Activated CD8-positive, alpha-beta memory T cell treated with anti-CD3 and anti-CD28 coated beads for 48 hours (primary cell): ENCODE results near the gene CTSZ.
"Not testable (repeated sequence)": the region's sequence is repeated elsewhere in the genome, so short reads cannot be mapped to it uniquely, and the experiment has no call there.

ENCODE experiments used
- DNase-seq, 3 experiments: peaks; one replicate each; pipeline ENCODE4 v3.0.0-alpha.2; 2020; ENCODE audit warnings: low read depth in 2 of 3, low spot score in 2 of 3

Gene CTSZ

GRCh38 chr20:59006864-59007664 lies at the start of gene CTSZ:
Gene CTSZ (minus strand): TSS chr20:59007254. CDS start chr20:59007128, 126 bp downstream.
- DNase-seq, result peak in 1 of 3 experiments; percentile 29

- no peak for DNase-seq
Measured at GRCh38 chr20:59055302-59055701, 48.2 kb upstream of the CTSZ start.

- DNase-seq, result no peak
Measured at GRCh38 chr20:59051666-59052185, 44.7 kb upstream of the CTSZ start.

GRCh38 chr20:59050437-59050836 lies 43.4 kb upstream of the CTSZ start:
- no peak for DNase-seq

GRCh38 chr20:59048681-59049030 lies 41.6 kb upstream of the CTSZ start:
- DNase-seq, result no peak

GRCh38 chr20:59047938-59048680 lies 41.1 kb upstream of the CTSZ start:
- DNase-seq, result no peak

GRCh38 chr20:59046862-59047261 lies 39.8 kb upstream of the CTSZ start:
- no peak for DNase-seq

- no peak for DNase-seq
Measured at GRCh38 chr20:59044796-59045195, 37.7 kb upstream of the CTSZ start.

- no peak for DNase-seq
Measured at GRCh38 chr20:59044295-59044694, 37.2 kb upstream of the CTSZ start.

- no peak for DNase-seq
Measured at GRCh38 chr20:59043698-59044097, 36.6 kb upstream of the CTSZ start.

GRCh38 chr20:59042796-59043631 lies 36.0 kb upstream of the CTSZ start:
- peak; percentile 86 to 94 (median 88) for DNase-seq

GRCh38 chr20:59042151-59042795 lies 35.2 kb upstream of the CTSZ start, which contains the start of gene PRELID3B:
Gene PRELID3B (minus strand): TSS chr20:59042786. CDS start chr20:59042730, 56 bp downstream.
- no peak for DNase-seq

- DNase-seq, result not testable (repeated sequence)
Measured at GRCh38 chr20:59041487-59041886, 34.4 kb upstream of the CTSZ start.

- no peak for DNase-seq
Measured at GRCh38 chr20:59040667-59041066, 33.6 kb upstream of the CTSZ start.

GRCh38 chr20:59039233-59039632 lies 32.2 kb upstream of the CTSZ start:
- no peak for DNase-seq

GRCh38 chr20:59037386-59037785 lies 30.3 kb upstream of the CTSZ start:
- DNase-seq, result no peak

- no peak for DNase-seq
Measured at GRCh38 chr20:59035381-59035780, 28.3 kb upstream of the CTSZ start.

- no peak for DNase-seq
Measured at GRCh38 chr20:59033616-59034165, 26.6 kb upstream of the CTSZ start.

- DNase-seq, result no peak
Measured at GRCh38 chr20:59033093-59033492, 26.0 kb upstream of the CTSZ start.

GRCh38 chr20:59032713-59033059 lies 25.6 kb upstream of the CTSZ start:
- no peak for DNase-seq
